Measurements from ENCODE around the gene GCNT2.
"Not testable (repeated sequence)": the region's sequence is repeated elsewhere in the genome, so short reads cannot be mapped to it uniquely, and the experiment has no call there.

DNA sequence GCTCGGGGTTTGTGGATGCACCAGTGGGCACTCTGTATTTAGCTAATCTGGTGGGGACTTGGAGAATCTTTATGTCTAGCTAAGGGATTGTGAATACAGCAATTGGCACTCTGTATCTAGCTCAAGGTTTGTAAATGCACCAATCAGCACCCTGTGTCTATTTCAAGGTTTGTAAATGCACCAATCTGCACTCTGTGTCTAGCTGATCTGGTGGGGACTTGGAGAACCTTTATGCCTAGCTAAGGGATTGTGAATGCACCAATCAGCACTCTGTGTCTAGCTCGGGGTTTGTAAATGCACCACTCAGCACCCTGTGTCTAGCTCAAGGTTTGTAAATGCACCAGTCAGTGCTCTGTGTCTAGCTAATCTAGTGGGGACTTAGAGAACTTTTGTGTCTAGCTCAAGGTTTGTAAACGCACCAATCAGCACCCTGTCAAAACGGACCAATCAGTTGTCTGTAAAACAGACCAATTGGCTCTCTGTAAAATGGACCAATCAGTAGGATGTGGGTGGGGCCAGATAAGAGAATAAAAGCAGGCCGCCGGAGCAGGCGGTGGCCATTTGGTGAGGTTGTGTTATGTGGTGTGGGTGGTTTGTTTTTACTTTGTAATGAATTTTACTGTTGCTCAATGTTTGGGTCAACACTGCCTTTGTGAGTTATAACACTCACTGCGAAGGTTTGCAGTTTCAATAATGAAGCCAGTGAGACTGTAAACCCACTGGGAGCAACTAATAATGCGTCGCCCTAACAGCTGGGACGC, 139.5 kb downstream of the GCNT2 start:
- not testable (repeated sequence) for TF ChIP-seq CTCF, POLR2A, EP300, POLR2AphosphoS5 (IDR thresholded peaks at IDR 0.05)

Data from gastroesophageal sphincter (tissue), 3 donors.